Body of pancreas (tissue), 4 donors: ENCODE results near the gene FMNL2.

Source experiments
- POLR2A ChIP-seq, 3 donors: fragments of 450-650 bp; IDR thresholded peaks; one replicate each; pipeline ENCODE4 v1.6.1; 2016; ENCODE audit warnings: antibody characterized with exemption in 3 of 3, mild to moderate bottlenecking in 2 of 3
- TF ChIP-seq, protein P1 (sequence below), 7 experiments: fragments of 450-650 bp in 4 of 7; fragments of 200-600 bp in 3 of 7; sonication (generic) in 3 of 7; IDR thresholded peaks; one replicate each; pipeline ENCODE4 v1.5.1; 2016 to 2019; ENCODE audit warnings: antibody characterized with exemption in 7 of 7

GRCh38 chr2:152559008-152559407 lies 224.0 kb downstream of the FMNL2 start:
- TF ChIP-seq, protein P1, sequence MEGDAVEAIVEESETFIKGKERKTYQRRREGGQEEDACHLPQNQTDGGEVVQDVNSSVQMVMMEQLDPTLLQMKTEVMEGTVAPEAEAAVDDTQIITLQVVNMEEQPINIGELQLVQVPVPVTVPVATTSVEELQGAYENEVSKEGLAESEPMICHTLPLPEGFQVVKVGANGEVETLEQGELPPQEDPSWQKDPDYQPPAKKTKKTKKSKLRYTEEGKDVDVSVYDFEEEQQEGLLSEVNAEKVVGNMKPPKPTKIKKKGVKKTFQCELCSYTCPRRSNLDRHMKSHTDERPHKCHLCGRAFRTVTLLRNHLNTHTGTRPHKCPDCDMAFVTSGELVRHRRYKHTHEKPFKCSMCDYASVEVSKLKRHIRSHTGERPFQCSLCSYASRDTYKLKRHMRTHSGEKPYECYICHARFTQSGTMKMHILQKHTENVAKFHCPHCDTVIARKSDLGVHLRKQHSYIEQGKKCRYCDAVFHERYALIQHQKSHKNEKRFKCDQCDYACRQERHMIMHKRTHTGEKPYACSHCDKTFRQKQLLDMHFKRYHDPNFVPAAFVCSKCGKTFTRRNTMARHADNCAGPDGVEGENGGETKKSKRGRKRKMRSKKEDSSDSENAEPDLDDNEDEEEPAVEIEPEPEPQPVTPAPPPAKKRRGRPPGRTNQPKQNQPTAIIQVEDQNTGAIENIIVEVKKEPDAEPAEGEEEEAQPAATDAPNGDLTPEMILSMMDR (IDR thresholded peaks at IDR 0.05) = no peak
- no peak for TF ChIP-seq POLR2A (IDR thresholded peaks at IDR 0.05)
